ENCODE data around the gene TRIM62. TPM values are rescaled to one million over a fixed set of nuclear protein-coding genes. Genes with fewer than 3 reads are reported as not detected.

TRIM62 gene
- polyA plus RNA-seq, 1 experiment, result 5.2 TPM

DNA sequence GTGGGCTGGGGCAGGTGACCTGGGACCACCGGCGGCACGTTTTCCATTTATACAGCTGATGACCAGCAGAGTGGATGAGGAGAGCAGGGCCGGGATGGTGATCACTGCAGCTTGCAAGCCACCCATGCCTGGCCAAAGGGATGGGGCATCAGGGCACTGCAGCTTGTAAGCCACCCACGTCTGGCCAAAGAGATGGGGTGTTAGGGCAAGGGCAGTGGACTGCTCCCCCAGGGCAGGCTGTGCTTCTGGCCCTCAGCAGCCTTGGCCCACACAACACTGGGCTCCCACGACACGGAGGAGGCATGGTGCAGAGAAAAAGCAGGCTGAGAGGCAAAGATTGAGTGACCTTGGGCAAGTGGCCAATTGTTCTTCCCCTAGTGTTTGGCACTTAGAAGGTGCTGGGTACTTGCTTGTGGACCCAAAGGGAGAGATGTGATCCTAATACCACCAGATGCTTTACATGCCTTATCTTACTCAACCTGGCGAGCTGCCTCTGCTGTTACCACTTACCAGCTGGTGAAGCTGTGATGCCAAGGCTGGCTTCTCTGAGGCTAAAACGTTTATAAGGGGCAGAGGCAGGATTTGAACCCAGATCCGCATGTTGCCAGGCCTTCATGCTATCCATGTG is 48.3 kb downstream of the TRIM62 start:
- CTCF ChIA-PET, result interaction anchor here (0.6 to 1.4 kb wide), 3 partner anchors 12 to 327 kb away, joined by 3 to 4 read pairs (median 3); no protein-coding TSS in a partner anchor
- no peak for DNase-seq (ENCODE audit: low read depth)
- POLR2A ChIA-PET, result no interaction called here
- Histone ChIP-seq H3K4me3 (ENCODE audit: low read depth, low read length) (no peak overlapping the region), H3K27me3 (ENCODE audit: control insufficient read depth, insufficient read depth, low read length) (no peaks in the 10 kb centered on the region), H3K36me3 (ENCODE audit: control insufficient read depth, insufficient read depth, low read length) (no peaks in the 10 kb centered on the region)
- TF ChIP-seq, protein P1, sequence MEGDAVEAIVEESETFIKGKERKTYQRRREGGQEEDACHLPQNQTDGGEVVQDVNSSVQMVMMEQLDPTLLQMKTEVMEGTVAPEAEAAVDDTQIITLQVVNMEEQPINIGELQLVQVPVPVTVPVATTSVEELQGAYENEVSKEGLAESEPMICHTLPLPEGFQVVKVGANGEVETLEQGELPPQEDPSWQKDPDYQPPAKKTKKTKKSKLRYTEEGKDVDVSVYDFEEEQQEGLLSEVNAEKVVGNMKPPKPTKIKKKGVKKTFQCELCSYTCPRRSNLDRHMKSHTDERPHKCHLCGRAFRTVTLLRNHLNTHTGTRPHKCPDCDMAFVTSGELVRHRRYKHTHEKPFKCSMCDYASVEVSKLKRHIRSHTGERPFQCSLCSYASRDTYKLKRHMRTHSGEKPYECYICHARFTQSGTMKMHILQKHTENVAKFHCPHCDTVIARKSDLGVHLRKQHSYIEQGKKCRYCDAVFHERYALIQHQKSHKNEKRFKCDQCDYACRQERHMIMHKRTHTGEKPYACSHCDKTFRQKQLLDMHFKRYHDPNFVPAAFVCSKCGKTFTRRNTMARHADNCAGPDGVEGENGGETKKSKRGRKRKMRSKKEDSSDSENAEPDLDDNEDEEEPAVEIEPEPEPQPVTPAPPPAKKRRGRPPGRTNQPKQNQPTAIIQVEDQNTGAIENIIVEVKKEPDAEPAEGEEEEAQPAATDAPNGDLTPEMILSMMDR (IDR thresholded peaks at IDR 0.05; ENCODE audit: insufficient read depth, low read depth, low read length), result no peak

DNA sequence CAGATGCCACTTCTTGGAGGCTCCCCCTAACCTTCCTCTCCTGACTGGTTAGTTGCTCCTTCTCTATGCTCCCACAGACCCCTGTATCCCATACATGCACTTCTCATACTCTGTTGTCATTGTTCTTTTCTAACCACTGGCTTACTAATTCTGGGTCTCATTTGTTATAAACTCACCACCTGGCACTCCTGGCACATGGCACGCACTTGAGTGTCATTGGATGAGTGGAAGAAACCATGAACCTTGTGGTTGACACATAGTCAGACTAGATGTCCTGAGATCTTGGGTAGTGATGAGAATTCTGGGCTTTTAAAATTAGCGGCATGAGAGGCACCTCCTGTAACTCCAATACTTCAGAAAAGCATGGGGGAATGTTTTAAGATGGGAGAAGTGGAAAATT is 49.3 kb downstream of the TRIM62 start:
- TF ChIP-seq, protein P1 (IDR thresholded peaks at IDR 0.05; ENCODE audit: insufficient read depth, low read depth, low read length), result no peak
- H3K36me3 ChIP-seq (ENCODE audit: control insufficient read depth, insufficient read depth, low read length), result no peaks in the 10 kb centered on the region
- POLR2A ChIA-PET, result no interaction called here
- no peak overlapping the region for H3K4me3 ChIP-seq (ENCODE audit: low read depth, low read length)
- no peaks in the 10 kb centered on the region for H3K27me3 ChIP-seq (ENCODE audit: control insufficient read depth, insufficient read depth, low read length)
- no peak for DNase-seq (ENCODE audit: low read depth)
- CTCF ChIA-PET, result interaction anchor here (0.9 kb wide), 1 partner anchor 328 kb away, joined by 3 read pairs; no protein-coding TSS in a partner anchor

DNA sequence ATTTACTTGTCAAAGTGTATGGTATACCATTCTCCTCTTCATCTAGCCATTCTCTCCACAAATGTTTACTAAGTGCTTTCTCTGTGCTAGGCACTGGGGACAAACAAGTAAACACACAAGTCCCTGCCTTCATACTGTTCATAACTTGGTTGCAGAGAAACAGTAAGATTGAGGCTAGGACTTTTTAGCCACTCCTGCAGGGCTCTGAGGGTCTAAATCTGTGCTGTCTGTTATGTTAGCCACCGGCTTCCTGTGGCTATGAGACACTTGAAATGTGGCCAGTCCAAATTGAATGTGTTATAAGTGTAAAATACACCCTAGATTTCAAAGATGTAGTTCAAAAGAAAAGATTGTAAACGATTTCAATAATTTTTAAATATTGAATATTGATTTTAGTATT is 50.7 kb downstream of the TRIM62 start:
- Histone ChIP-seq H3K4me3 (ENCODE audit: low read depth, low read length) (no peak overlapping the region), H3K36me3 (ENCODE audit: control insufficient read depth, insufficient read depth, low read length) (no peaks in the 10 kb centered on the region), H3K27me3 (ENCODE audit: control insufficient read depth, insufficient read depth, low read length) (no peaks in the 10 kb centered on the region)
- CTCF ChIA-PET, result no interaction called here
- TF ChIP-seq, protein P1 (IDR thresholded peaks at IDR 0.05; ENCODE audit: insufficient read depth, low read depth, low read length), result no peak
- POLR2A ChIA-PET, result no interaction called here
- DNase-seq (ENCODE audit: low read depth), result no peak

DNA sequence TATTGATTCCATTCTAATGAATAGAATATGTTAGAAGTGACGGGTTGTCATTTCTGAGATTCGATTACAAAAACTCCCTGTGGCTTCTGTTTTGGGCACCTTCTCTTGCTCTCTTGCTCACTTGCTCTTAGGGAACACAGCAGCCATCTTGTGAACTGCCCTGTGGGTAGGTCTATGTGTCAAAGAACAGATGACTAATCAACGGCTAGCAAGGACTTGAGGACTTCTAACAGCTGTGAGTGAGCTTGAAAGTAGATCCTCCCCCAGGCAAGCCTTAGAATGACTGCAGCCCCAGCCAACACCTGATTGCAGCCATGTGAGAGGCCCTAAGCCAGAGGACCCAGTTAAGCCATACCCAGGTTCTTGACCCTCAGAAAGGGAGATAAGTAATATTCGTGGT is 51.5 kb downstream of the TRIM62 start:
- Histone ChIP-seq H3K36me3 (ENCODE audit: control insufficient read depth, insufficient read depth, low read length) (no peaks in the 10 kb centered on the region), H3K27me3 (ENCODE audit: control insufficient read depth, insufficient read depth, low read length) (no peaks in the 10 kb centered on the region), H3K4me3 (ENCODE audit: low read depth, low read length) (no peak overlapping the region)
- TF ChIP-seq, protein P1 (IDR thresholded peaks at IDR 0.05; ENCODE audit: insufficient read depth, low read depth, low read length), result no peak
- no peak for DNase-seq (ENCODE audit: low read depth)
- CTCF ChIA-PET, result no interaction called here
- POLR2A ChIA-PET, result no interaction called here

DNA sequence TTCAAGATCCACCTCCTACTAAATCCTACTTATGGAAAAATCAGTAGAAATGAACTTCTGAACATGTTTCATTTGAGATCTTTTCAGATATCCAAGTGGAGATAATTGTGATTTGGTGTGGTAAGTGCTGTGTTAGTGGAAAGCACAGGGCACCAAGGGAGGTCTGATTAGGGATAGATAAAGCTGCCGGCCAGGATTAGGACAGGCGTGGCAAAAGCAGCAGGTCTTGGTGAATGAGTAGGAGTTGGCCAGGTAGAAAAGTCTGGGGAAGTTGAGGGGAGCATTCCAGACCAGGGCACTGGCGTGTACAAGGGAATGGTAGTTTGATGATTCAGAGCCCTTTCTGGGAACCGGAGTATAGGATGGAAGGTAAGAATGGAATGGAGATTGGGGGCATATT is 53.1 kb downstream of the TRIM62 start:
- Histone ChIP-seq H3K4me3 (ENCODE audit: low read depth, low read length) (no peak overlapping the region), H3K36me3 (ENCODE audit: control insufficient read depth, insufficient read depth, low read length) (no peaks in the 10 kb centered on the region), H3K27me3 (ENCODE audit: control insufficient read depth, insufficient read depth, low read length) (no peaks in the 10 kb centered on the region)
- no peak for DNase-seq (ENCODE audit: low read depth)
- POLR2A ChIA-PET, result no interaction called here
- TF ChIP-seq, protein P1 (IDR thresholded peaks at IDR 0.05; ENCODE audit: insufficient read depth, low read depth, low read length), result no peak
- CTCF ChIA-PET, result no interaction called here

All from BJ (cell line).